SK-N-MC (cell line): ENCODE measurements around the gene CHFR.
"Not testable (repeated sequence)": the region's sequence is repeated elsewhere in the genome, so short reads cannot be mapped to it uniquely, and the experiment has no call there.

Experiments used
- DNase-seq: peaks from one replicate; pipeline ENCODE4 v3.0.0-alpha.2; 2011; ENCODE audit warnings: low read depth, low spot score
- H3K27ac ChIP-seq: fragments of 200-600 bp; sonication (generic); 2 replicates; pipeline ENCODE4 v1.5.1; 2016; ENCODE audit warnings: mixed run types
- H3K36me3 ChIP-seq: fragments of 200-600 bp; sonication (generic); 2 replicates; pipeline ENCODE4 v1.6.1; 2017; ENCODE audit warnings: antibody characterized with exemption, low read length, mixed read lengths; ENCODE audit not compliant: insufficient read depth
- H3K4me3 ChIP-seq: fragments of 200-600 bp; sonication (generic); 2 replicates; pipeline ENCODE4 v1.5.1; 2016
- H3K9ac ChIP-seq: fragments of 200-600 bp; sonication (generic); 2 replicates; pipeline ENCODE4 v1.8.0; 2017; ENCODE audit warnings: mixed run types, mixed read lengths; ENCODE audit not compliant: insufficient read length
- H3K9me3 ChIP-seq: fragments of 200-600 bp; sonication (generic); 2 replicates; pipeline ENCODE4 v1.6.1; 2017; ENCODE audit warnings: low read depth, mild to moderate bottlenecking, antibody characterized with exemption, low read length, moderate library complexity, mixed read lengths
- EZH2 ChIP-seq: fragments of 200-600 bp; sonication (generic); IDR thresholded peaks from one replicate; pipeline ENCODE4 v1.6.1; 2017; ENCODE audit warnings: antibody characterized with exemption
- FOXP2 ChIP-seq: optimal IDR thresholded peaks from 2 replicates; pipeline ENCODE3; 2011; ENCODE audit warnings: mild to moderate bottlenecking, moderate library complexity; ENCODE audit not compliant: insufficient read depth; ENCODE audit errors: extremely low read length, control extremely low read depth
- POLR2AphosphoS5 ChIP-seq: IDR thresholded peaks from 2 replicates; pipeline ENCODE4 v1.6.1; 2012; ENCODE audit warnings: mild to moderate bottlenecking, low read depth, low read length, borderline replicate concordance

CHFR gene

DNA sequence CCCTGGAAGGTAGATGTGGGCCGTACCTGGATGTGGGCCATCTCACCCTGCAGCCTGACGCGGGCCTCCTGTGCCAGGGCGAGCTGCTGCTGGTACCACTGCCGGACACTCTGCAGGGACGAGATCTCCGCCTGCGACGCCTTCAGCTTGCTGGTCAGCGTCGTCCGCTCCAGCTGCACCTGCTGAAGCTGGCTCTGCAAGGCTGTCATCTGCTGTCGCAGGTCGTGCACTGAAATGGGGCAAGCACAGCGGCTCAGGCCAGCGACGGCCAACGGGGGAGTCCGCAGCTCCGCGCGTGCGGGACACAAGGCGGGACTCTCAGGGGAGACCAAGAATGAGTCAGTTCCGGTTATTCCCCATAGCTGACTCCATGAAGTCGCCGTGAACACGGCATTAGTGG is 85.7 kb downstream of the CHFR start:
- no peak for DNase-seq
- no peak overlapping the region for H3K4me3 ChIP-seq
- H3K9me3 ChIP-seq = no peaks in the 10 kb centered on the region
- TF ChIP-seq EZH2 = no peak
- no peak for TF ChIP-seq POLR2AphosphoS5
- TF ChIP-seq FOXP2 = no peak
- H3K36me3 ChIP-seq = peaks cover 61% of the 10 kb centered on the region; the same call in 1 of the 2 replicates
- H3K27ac ChIP-seq = no peak overlapping the region
- H3K9ac ChIP-seq = no peak overlapping the region

DNA sequence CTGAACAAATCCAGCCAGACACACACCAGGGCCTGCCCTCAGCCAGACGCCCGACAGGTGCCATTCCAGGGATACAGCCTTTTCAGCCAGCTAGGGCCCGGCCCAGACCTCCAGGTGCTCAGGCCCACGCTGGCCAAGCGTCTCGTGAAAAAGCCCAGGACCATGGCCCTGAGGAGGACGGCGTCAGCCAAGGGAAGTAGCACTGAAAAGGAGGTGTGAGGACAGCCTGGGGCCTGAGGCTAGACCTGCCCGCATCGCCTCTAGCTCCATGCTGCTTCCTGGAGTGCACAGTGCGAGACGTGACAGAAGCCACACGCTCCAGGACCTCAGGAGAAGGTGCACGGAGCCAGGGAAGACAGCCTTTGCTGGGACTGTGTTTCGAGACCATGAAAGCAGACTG is 88.6 kb downstream of the CHFR start:
- no peak overlapping the region for H3K9ac ChIP-seq
- no peak overlapping the region for H3K27ac ChIP-seq
- no peak for DNase-seq
- TF ChIP-seq POLR2AphosphoS5 = no peak
- no peak for TF ChIP-seq EZH2
- TF ChIP-seq FOXP2 = no peak
- no peaks in the 10 kb centered on the region for H3K9me3 ChIP-seq
- no peak overlapping the region for H3K4me3 ChIP-seq
- peaks cover 62% of the 10 kb centered on the region for H3K36me3 ChIP-seq

DNA sequence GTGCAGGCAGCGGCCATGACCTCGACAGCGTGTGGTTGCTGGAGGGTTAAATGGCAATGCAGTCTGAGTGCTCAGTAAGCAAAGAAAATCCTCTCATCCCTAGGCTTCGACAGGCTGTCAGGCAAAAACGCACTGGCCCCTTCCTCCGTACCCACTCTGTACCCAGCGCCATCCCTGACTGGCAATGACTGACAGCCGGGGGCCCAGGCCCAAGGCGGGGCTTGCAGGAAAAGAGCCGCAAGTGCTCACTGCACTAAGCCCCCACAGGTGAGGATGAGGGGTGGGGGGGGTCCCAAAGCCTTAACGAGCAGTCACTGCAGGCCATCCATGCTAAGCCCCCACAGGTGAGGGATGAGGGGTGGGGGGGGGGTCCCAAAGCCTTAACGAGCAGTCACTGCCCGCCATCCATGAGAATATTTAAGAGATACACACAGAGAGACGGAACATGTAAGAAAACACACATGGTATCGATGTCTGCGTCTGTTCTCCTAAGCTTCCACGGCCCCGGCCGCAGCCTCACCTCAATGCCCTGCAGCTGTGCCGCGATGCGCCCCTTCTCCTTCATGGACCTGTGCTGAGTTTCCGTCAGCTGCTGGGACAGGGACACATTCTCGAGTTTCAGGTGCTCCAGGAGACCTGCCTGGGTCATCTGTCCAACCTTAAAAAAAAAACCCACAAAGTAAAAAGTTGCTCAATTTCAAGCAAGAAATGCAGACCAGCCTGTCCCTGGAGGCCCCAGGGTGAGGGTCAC is 89.4 kb downstream of the CHFR start:
- peaks cover 54% of the 10 kb centered on the region for H3K36me3 ChIP-seq
- no peak for TF ChIP-seq POLR2AphosphoS5
- TF ChIP-seq FOXP2 = no peak
- no peak for TF ChIP-seq EZH2

DNA sequence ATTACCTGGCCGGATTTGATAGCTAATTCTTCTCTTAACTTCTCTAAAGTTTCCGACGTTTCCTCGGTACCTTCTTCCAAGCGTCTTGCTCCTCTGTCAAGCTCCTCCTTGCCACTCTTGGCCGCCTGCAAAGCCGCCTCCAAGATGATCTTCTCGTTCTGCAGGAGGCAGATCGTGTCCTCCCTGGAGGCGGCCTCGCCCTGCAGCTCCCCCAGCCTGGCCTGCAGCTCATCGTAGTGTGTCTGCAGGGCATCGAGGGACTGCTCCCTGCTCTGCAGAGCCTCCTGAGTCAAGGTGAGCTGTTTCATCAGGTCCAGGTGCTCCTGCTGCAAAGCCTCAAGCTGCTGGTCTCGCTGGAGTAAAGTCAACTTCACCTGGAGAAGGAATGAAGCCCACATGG is 91.6 kb downstream of the CHFR start:
- DNase-seq = no peak
- H3K36me3 ChIP-seq = peaks cover 41% of the 10 kb centered on the region
- no peak for TF ChIP-seq POLR2AphosphoS5
- no peak for TF ChIP-seq EZH2
- no peak for TF ChIP-seq FOXP2

More for the DNA sequence above, 89.4 kb downstream of the CHFR start:
- no peak overlapping the region for H3K27ac ChIP-seq
- H3K9me3 ChIP-seq = no peaks in the 10 kb centered on the region
- no peak overlapping the region for H3K9ac ChIP-seq
- DNase-seq = no peak
- no peak overlapping the region for H3K4me3 ChIP-seq

DNA sequence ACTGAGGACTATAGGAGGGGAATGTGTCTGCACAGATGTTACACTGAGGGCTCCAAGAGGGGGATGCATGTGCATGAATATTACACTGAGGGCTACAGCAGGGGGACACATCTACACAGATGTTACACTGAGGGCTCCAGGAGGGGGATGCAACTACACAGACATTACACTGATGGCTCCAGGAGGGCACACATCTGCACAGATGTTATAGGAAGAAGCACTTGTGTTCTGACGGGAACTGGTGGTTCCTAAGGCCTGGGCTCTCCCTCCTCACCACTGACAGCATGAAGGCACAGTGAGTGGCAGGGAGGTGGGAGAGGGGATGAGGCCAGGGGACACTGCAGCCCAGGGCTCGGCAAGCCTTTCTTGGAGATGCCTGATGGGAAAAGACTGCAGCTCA is 95.5 kb downstream of the CHFR start:
- H3K27ac ChIP-seq, DNase-seq, H3K9ac ChIP-seq, H3K9me3 ChIP-seq, H3K4me3 ChIP-seq: not testable (repeated sequence)
- H3K36me3 ChIP-seq = peaks cover 35% of the 10 kb centered on the region

More for the DNA sequence above, 91.6 kb downstream of the CHFR start:
- Histone ChIP-seq H3K4me3 (no peak overlapping the region), H3K9ac (no peak overlapping the region), H3K27ac (no peak overlapping the region), H3K9me3 (no peaks in the 10 kb centered on the region)

DNA sequence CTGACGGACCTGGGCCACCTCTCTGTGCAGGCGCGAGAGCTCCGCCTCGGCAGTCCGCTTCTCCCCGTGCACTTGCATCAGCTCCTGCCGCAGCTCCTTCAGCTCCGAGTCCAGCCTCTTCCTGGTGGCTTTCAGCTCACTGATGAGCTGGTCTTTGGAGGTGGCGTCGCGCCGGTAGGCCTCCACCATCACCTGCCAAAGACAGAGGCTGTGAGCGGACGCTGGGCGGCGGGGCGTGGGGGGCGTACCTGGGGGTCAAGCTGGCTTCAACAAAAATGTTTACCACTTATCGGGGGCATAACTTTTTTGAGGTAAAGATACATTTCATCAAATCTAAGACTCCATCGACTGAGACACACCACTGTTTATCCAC is 98.3 kb downstream of the CHFR start:
- no peak for DNase-seq
- no peaks in the 10 kb centered on the region for H3K9me3 ChIP-seq
- TF ChIP-seq POLR2AphosphoS5 (no peak), EZH2 (no peak), FOXP2 (no peak)
- no peak overlapping the region for H3K4me3 ChIP-seq
- H3K36me3 ChIP-seq = peaks cover 30% of the 10 kb centered on the region; the same call in 1 of the 2 replicates
- no peak overlapping the region for H3K9ac ChIP-seq
- H3K27ac ChIP-seq = no peak overlapping the region

DNA sequence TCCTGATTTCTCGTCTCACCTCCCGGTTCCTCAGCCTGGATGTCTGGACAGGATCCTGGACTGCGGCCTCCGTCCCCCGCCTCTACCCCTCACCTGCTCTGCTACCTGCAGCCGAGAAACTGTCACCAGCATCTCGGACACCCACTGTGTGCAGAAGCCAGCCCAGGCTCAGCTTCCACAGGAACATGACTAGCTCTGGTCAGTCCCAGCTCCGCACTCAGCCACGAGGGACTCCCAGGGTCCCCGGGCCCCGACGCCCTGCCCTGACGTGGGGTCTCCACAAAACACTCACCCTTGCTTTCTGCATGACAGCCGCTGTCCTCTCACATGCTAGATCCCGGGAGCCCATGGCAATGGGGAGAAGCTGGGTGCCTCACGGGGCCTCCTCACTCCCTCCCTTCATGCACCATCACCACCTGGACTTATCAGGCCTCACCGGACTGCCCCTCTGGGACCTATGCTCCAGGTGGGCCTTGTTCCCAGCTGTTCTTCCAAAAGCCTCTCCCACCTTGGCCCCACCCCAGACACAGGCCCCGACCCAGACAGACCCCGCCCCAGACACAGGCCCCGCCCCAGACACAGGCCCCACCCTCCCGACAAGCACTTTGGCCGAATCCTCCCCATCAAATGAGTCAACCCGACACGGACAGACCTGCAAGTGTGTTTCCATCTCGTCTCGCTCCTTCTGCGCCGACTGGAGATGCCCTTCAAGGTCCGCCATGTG is 98.9 kb downstream of the CHFR start:
- no peaks in the 10 kb centered on the region for H3K9me3 ChIP-seq
- no peak overlapping the region for H3K4me3 ChIP-seq
- H3K27ac ChIP-seq = no peak overlapping the region
- peaks cover 35% of the 10 kb centered on the region; the same call in 1 of the 2 replicates for H3K36me3 ChIP-seq
- no peak for TF ChIP-seq POLR2AphosphoS5
- TF ChIP-seq EZH2 = no peak
- TF ChIP-seq FOXP2 = no peak
- H3K9ac ChIP-seq = no peak overlapping the region
- DNase-seq = no peak

DNA sequence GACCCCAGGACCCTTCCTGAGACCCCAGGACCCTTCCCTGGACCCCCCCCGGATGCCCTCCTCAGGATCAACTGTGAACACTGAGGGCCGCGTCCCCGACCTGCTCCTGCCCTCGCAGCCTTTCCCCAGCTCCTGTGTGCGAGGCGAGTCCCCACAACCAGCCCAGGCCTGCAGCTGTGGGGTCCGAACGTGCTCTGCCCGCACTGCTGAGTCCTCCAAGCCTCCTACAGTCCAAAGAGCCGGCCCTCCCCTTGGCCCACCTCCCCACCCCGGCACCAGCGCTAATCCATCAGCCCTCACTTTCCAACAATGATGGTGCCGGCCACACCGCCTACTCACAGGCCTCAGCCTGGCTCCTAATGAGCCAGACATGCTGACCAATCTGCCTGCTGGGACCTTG is 99.5 kb downstream of the CHFR start:
- no peak overlapping the region for H3K4me3 ChIP-seq
- TF ChIP-seq POLR2AphosphoS5 (no peak), EZH2 (no peak), FOXP2 (no peak)
- H3K9ac ChIP-seq = no peak overlapping the region
- DNase-seq = no peak
- peaks cover 35% of the 10 kb centered on the region; the same call in 1 of the 2 replicates for H3K36me3 ChIP-seq
- H3K27ac ChIP-seq = no peak overlapping the region
- no peaks in the 10 kb centered on the region for H3K9me3 ChIP-seq

DNA sequence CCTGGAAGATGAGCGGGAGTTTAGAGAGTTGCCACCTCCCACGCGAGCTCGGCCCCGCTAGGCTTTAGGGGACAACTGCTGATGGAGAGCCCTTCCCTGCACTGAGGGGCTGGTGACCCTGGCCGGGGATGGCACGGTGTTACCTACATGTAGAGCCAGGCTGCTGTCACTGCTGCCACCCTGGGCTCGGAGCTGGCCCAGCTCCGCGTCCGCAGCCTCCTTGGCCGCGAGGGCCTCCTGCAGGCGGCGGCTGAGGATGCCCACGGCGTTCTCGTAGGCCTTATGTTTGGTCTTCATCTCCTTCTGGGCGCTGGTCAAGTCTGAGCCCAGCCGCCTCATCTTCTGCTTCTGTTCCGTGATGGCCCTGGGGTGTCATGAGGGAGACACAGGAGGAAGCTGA is 101.2 kb downstream of the CHFR start:
- no peak overlapping the region for H3K27ac ChIP-seq
- H3K9ac ChIP-seq = no peak overlapping the region
- H3K36me3 ChIP-seq = peaks cover 40% of the 10 kb centered on the region; the same call in 1 of the 2 replicates

More for the DNA sequence above, 101.2 kb downstream of the CHFR start:
- no peaks in the 10 kb centered on the region for H3K9me3 ChIP-seq
- H3K4me3 ChIP-seq = no peak overlapping the region
- no peak for DNase-seq
- TF ChIP-seq FOXP2 (no peak), EZH2 (no peak), POLR2AphosphoS5 (no peak)
